Left lobe of liver (tissue), 2 donors: ENCODE results near the gene SAXO1. TPM values are rescaled to one million over a fixed set of nuclear protein-coding genes. Genes with fewer than 3 reads are reported as not detected.

Experiments
- ATAC-seq: fragments of 200-7000 bp; cut with Tn5 transposase; one replicate; pipeline ENCODE4 v1.9.1; 2020; ENCODE audit warnings: mild to moderate bottlenecking, moderate library complexity
- DNase-seq: peaks from one replicate; pipeline ENCODE4 v3.0.0-alpha.2; 2020; ENCODE audit warnings: low spot score
- total RNA-seq: library from RNA; stranded (reverse); gene quantifications from one replicate; pipeline ENCODE4 v1.2.1, GENCODE V29; 2021
- donor health status: DM: no; HTN: no; CAD: no; lungs with moderate emphysema.
- donor health status: DM: no; HTN: yes; CAD: no.

SAXO1 gene
- total RNA-seq, 1 donor from 2014 or later, result not detected

GRCh38 chr9:18920141-18921084 is 112.6 kb downstream of the SAXO1 start:
- DNase-seq (no peak), ATAC-seq (no peak)

GRCh38 chr9:18911714-18912342 is 121.2 kb downstream of the SAXO1 start:
- ATAC-seq (no peak), DNase-seq (no peak)

- DNase-seq (no peak), ATAC-seq (no peak)
Observed at GRCh38 chr9:18910916-18911315, 122.1 kb downstream of the SAXO1 start.

GRCh38 chr9:18910435-18910834 is 122.6 kb downstream of the SAXO1 start:
- DNase-seq (no peak), ATAC-seq (no peak)

GRCh38 chr9:18909140-18910018 is 123.6 kb downstream of the SAXO1 start:
- DNase-seq, result no peak
- no peak for ATAC-seq

GRCh38 chr9:18907927-18908625 is 124.9 kb downstream of the SAXO1 start:
- ATAC-seq (no peak), DNase-seq (no peak)

- ATAC-seq, result no peak
- DNase-seq, result no peak
Observed at GRCh38 chr9:18906656-18907395, 126.2 kb downstream of the SAXO1 start.

- ATAC-seq, result no peak
- no peak for DNase-seq
Observed at GRCh38 chr9:18905883-18906629, 127.0 kb downstream of the SAXO1 start.

GRCh38 chr9:18905028-18905882 is 127.8 kb downstream of the SAXO1 start:
- DNase-seq, result no peak

GRCh38 chr9:18903450-18903849 is 129.6 kb downstream of the SAXO1 start:
- ATAC-seq, result no peak
- no peak for DNase-seq

More at GRCh38 chr9:18905028-18905882, 127.8 kb downstream of the SAXO1 start:
- no peak for ATAC-seq

- no peak for DNase-seq
- ATAC-seq, result no peak
Observed at GRCh38 chr9:18896531-18897179, 136.4 kb downstream of the SAXO1 start.

GRCh38 chr9:18896004-18896403 is 137.0 kb downstream of the SAXO1 start:
- no peak for ATAC-seq
- no peak for DNase-seq

GRCh38 chr9:18893491-18893890 is 139.5 kb downstream of the SAXO1 start:
- ATAC-seq (no peak), DNase-seq (no peak)

- ATAC-seq, result no peak
Observed at GRCh38 chr9:18893046-18893445, 140.0 kb downstream of the SAXO1 start.

GRCh38 chr9:18891946-18892670 is 140.9 kb downstream of the SAXO1 start:
- ATAC-seq (no peak), DNase-seq (no peak)

More at GRCh38 chr9:18893046-18893445, 140.0 kb downstream of the SAXO1 start:
- no peak for DNase-seq

GRCh38 chr9:18890372-18890771 is 142.6 kb downstream of the SAXO1 start:
- ATAC-seq (no peak), DNase-seq (no peak)

GRCh38 chr9:18889550-18889949 is 143.5 kb downstream of the SAXO1 start:
- no peak for DNase-seq
- ATAC-seq, result no peak
